IPS-NIHi7 (cell line): Measurements from ENCODE around the gene ZNF787.

Experiments
- DNase-seq: peaks from one replicate; pipeline ENCODE4 v3.0.0; 2012; ENCODE audit warnings: mixed read lengths; ENCODE audit errors: extremely low spot score

The ZNF787 gene

GRCh38 chr19:56144376-56144775 is 23.3 kb upstream of the ZNF787 start:
- no peak for DNase-seq

GRCh38 chr19:56142897-56143434 is 21.9 kb upstream of the ZNF787 start:
- DNase-seq: no peak

GRCh38 chr19:56142087-56142787 is 21.1 kb upstream of the ZNF787 start:
- no peak for DNase-seq

- no peak for DNase-seq
Observed at GRCh38 chr19:56141417-56141993, 20.4 kb upstream of the ZNF787 start.

- peak; percentile 98 for DNase-seq
Observed at GRCh38 chr19:56140583-56141416, 19.7 kb upstream of the ZNF787 start, which contains the start of gene ZNF444. ZNF444 (plus strand) TSS chr19:56141287; CDS start chr19:56146912, 5,625 bp downstream.

GRCh38 chr19:56139847-56140582 is 18.9 kb upstream of the ZNF787 start:
- no peak for DNase-seq

- DNase-seq: no peak
Observed at GRCh38 chr19:56138069-56138468, 17.0 kb upstream of the ZNF787 start.

GRCh38 chr19:56137405-56137804 is 16.3 kb upstream of the ZNF787 start:
- no peak for DNase-seq

- peak; percentile 41 for DNase-seq
Observed at GRCh38 chr19:56136362-56136761, 15.3 kb upstream of the ZNF787 start.

GRCh38 chr19:56134654-56134921 is 13.5 kb upstream of the ZNF787 start:
- DNase-seq: no peak

- DNase-seq: no peak
Observed at GRCh38 chr19:56133858-56134653, 13.0 kb upstream of the ZNF787 start.

GRCh38 chr19:56132316-56132822 is 11.3 kb upstream of the ZNF787 start:
- no peak for DNase-seq

GRCh38 chr19:56131651-56132050 is 10.6 kb upstream of the ZNF787 start:
- DNase-seq: no peak

GRCh38 chr19:56130006-56130405 is 8.9 kb upstream of the ZNF787 start:
- no peak for DNase-seq

- no peak for DNase-seq
Observed at GRCh38 chr19:56126983-56127780, 6.1 kb upstream of the ZNF787 start.

GRCh38 chr19:56125806-56126590 is 4.9 kb upstream of the ZNF787 start:
- DNase-seq: no peak

- DNase-seq: no peak
Observed at GRCh38 chr19:56124578-56124977, 3.5 kb upstream of the ZNF787 start.

GRCh38 chr19:56123266-56123891 is 2.3 kb upstream of the ZNF787 start:
- DNase-seq: no peak
